GM10266 (cell line): Measurements from ENCODE around the gene CLTCL1.

Source experiments
- DNase-seq: peaks from one replicate; pipeline ENCODE4 v3.0.0; 2012; ENCODE audit errors: extremely low spot score
- CTCF ChIP-seq: IDR thresholded peaks from 2 replicates; pipeline ENCODE4 v1.5.1; 2012; ENCODE audit warnings: mild to moderate bottlenecking, low read depth; ENCODE audit not compliant: control insufficient read depth, insufficient read depth; ENCODE audit errors: missing control alignments

The CLTCL1 gene

GRCh38 chr22:19232623-19233022 is 58.9 kb downstream of the CLTCL1 start:
- no peak for DNase-seq
- no peak for TF ChIP-seq CTCF

GRCh38 chr22:19231986-19232385 is 59.5 kb downstream of the CLTCL1 start:
- TF ChIP-seq CTCF: no peak

GRCh38 chr22:19229600-19229999 is 61.9 kb downstream of the CLTCL1 start:
- no peak for TF ChIP-seq CTCF
- no peak for DNase-seq

More at GRCh38 chr22:19231986-19232385, 59.5 kb downstream of the CLTCL1 start:
- no peak for DNase-seq

- TF ChIP-seq CTCF: no peak
- DNase-seq: no peak
Measured at GRCh38 chr22:19228179-19228578, 63.3 kb downstream of the CLTCL1 start.

GRCh38 chr22:19226428-19226827 is 65.1 kb downstream of the CLTCL1 start:
- no peak for DNase-seq
- no peak for TF ChIP-seq CTCF

GRCh38 chr22:19225560-19225959 is 66.0 kb downstream of the CLTCL1 start:
- no peak for TF ChIP-seq CTCF
- DNase-seq: no peak

- TF ChIP-seq CTCF: no peak
- no peak for DNase-seq
Measured at GRCh38 chr22:19224985-19225384, 66.5 kb downstream of the CLTCL1 start.
